Stimulated activated CD4-positive, alpha-beta T cell treated with anti-CD3 and anti-CD28 coated beads, Interleukin-15, amount 100 ng/mL, for 48 hours (primary cell): Measurements from ENCODE around the gene WTIP.
"Not testable (repeated sequence)": the region's sequence is repeated elsewhere in the genome, so short reads cannot be mapped to it uniquely, and the experiment has no call there.

Experiments used
- DNase-seq, 2 donors: peaks; one replicate each; pipeline ENCODE4 v3.0.0-alpha.2; 2020; ENCODE audit warnings: low read depth in 2 of 2

WTIP gene

DNA sequence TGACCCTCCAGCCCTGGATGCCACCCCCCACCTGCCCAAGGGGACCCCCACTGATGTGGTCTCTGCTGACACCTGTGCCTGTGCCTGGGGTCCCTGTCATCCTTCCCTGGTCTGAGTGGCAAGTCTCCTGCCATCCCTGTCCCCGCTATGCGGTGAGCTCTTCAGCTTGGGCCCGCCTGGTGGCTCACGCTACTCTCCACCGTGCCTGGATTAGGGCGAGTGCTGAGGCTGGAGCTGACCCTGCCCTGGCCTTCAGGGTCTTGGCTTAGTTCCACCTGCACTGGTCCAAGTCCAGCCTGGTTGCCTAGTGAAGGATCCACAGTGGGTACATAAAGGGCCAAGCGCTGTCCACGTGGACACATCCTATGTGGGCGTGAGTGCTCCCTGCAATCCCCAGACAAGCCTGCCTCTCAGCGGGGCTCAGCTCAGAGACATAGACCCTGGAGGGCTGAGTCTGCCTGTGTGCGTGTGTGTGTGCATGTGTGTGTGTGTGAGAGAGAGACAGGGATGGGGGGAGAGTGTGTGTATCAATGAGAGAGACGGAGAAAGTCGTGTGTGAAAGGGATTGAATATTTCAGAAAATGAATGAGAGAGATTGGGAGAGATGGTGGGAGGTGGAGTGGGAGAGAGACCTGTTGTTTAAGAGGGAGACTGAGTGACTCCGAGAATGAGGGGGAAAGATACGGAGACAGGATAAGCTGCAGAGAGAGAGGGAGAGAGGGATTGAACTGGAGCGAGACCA is 22.1 kb downstream of the WTIP start:
- DNase-seq: no peak

DNA sequence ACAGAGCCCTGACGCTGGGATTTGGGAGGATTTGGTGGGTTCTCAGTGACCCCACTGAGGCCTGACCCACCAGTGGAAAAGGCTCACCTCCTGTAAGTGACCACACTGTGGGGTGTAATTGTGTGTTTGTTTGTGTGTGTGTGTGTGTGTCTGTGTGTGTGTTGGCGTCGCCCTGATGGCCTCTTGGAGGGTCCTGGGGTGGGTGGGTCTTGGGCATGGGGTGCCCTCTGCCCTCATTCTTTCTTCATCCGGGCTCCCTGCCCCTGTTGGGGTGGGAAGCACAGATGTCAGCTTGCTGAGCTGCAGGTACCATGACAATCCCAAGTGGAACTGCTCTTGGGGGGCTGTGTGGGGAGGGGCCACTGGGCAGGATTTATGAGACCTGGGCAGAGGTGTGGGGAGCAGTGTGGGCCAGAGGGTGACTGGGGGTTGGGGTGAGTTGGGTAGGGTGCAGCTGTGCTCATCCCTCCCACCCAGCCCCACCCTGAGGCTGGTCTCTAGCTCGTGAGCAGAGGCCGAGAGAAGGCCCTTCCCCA is 22.8 kb downstream of the WTIP start:
- no peak for DNase-seq

GRCh38 chr19:34504809-34505291 is 23.3 kb downstream of the WTIP start:
- DNase-seq: no peak

DNA sequence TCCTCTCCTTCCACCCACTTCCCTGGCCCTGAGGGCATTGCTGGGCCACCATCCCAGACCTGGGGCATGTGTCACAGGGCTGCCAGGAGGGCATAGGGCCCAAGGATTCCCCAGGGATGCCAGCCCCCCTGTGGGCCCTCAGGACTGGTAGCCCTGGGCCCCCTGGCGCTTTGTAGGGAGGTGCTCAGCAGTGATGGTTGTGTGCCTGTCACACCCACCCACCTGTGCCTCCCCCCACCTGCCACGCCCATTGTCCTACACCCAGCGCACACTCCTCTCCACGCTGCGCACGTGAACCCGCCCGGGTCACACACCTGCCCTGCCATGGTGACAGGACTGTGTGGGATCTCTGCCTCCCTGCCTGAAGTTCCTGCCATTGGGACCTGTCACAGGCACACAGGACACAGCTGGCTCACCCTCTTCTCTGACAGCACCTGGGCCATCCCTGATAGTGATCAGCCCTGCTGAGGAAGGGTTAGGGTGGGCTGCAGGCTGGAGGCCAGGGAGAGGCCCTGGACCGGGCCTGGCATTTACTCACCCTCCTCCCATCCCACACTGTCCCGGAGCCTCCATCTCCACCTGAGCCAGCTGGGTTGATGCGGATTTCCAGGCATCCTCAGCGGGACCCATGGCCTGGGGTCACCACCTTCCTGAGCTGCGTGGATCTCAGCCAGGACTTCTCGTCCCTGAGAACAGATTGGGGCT is 23.9 kb downstream of the WTIP start:
- DNase-seq: no peak

DNA sequence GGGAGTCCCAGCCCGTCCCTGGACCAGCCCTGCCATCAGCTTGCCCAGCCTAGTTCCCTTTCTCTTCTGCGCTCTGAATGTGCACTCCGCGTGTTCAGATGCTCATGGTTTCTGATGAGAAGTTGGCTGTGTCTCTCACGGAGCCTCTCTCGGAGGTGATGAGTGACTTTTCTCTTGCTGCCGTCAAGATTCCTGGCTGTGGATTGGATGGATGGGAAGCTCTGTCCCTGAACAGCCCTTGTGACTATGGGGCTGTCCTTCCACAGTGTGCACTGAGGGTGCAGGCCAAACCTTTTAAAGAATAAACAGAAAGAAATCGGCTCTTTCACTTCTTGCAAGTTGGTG is 24.4 kb downstream of the WTIP start:
- DNase-seq: no peak

DNA sequence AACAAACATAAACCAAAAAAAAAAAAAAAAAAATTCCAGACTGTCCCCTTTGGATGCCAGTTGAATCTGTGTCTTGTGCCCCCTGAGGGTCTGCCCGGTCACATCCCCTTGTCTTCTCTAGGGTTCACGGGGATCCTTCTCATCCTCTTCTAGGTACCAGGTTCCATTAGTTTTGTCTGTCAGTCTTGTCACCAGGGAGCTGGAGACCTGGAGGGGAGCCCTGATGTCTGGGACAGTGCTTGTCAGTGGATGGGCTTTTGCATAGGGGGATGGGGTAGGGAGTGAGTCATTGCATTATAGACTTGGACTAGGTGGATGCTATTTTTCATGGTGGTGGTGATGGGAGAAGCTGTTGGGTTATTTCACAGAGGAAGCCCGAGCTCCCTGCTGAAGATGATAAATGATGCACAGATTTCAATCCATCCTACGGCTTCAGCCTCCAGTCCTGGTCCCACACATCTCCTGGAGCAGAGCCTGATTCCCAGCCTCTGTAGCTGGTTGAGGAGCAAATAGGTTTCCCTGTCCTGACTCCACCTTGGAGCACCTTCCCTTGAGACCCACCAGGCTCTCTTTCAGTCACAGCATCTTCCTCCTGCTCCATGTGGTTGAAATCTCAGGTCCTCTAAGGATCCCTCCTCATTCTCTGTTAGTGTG is 26.0 kb downstream of the WTIP start:
- no peak for DNase-seq

DNA sequence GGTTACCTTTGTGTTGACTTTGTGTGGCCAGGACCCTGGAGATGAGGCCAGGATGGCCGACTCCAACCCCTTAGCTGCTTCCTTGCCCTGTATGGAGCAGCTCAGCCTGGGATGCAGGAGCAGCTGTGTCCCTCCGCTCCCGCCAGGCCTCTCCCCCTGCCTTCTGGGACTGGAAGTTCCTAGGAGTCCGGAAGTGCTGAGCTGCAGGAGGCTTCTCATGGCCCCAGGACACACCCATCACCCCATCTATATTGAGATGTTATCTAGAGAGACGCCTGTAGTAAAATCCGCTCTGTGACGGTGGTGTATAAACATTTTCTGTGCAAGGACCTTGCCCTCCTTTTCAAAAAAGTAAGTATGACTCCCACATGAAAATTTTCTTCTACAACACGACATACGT is 27.0 kb downstream of the WTIP start:
- no peak for DNase-seq

GRCh38 chr19:34510904-34511303 is 29.3 kb downstream of the WTIP start:
- DNase-seq: not testable (repeated sequence)

- no peak for DNase-seq
These were observed 30.8 kb downstream of the WTIP start for GRCh38 chr19:34512254-34512822.

DNA sequence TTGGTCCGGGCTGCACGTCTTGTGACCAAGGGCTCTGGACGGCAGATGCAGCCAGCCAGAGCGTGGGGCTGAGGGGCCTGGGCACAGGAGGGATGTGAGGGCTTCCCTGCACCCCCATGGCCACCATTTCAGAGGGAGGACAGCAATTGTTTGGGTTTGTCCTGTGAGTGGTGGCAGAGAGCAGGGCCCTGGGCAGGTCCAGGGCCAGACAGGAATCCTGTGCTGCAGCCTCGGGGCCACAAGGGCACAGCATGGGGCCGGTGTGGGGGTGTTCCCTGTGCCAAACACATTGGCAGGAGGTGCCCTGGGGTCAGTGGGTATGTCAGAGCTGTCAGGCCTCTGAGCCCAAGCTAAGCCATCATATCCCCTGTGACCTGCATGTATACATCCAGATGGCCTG is 32.2 kb downstream of the WTIP start:
- no peak for DNase-seq

DNA sequence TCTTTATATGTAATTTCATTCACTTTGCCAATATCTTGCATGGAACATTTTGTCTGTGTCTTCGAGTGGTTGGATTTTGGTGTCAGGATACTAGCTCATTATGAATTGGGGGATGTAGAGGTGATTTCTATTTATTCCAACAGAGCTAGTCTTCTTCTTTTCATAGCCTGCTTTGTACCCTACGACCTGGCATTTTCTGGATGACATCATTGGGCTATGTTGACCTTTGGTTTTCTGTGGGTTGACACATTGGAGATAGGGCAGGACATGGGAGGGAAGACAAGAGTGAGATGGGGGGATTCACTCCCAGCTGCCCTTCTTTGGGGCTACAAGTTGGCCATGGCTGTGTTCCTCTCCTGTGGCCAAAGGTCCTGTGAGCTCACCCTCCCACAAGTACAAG is 38.0 kb downstream of the WTIP start:
- no peak for DNase-seq

GRCh38 chr19:34523408-34523807 is 41.9 kb downstream of the WTIP start:
- DNase-seq: no peak

DNA sequence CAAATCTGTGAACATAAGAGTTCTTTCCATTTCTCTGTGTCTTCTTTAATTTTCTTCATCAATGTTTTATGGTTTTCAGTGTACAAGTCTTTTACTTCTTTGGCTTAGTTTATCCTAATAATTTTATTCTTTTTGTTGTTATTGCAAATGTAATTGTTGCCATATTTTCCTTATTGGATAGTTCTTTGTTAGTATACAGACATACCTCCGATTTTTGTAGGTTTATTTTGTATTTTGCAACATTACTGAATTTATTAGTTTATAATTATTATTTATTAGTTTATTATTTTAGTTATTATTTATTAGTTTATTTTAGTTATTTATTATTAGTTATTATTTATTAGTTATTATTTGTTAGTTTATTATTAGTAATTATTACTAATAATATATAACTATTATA is 43.4 kb downstream of the WTIP start:
- DNase-seq: no peak

- DNase-seq: no peak
These were observed 52.6 kb downstream of the WTIP start for GRCh38 chr19:34534206-34534605.

- no peak for DNase-seq
These were observed 57.8 kb downstream of the WTIP start for GRCh38 chr19:34539396-34539795.

- DNase-seq: no peak
These were observed 59.4 kb downstream of the WTIP start for GRCh38 chr19:34540811-34541557.

DNA sequence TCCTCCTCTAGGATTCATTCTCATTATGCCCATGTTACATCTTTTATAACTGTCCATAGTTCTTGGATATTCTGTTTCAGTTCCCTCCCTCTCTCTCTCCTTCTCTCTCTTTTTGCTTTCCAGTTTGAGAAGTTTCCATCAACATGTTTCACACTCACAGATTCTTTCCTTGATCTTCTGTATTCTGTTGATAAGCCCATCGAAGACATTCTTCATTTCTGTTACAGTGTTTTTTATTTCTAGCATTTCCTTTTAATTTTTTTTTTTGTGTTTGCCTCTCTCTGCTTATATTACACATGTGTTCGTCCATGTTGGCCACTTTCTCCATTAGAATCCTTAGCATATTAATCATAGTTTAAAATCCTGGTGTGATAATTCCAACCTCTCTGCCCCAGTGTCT is 68.3 kb downstream of the WTIP start:
- no peak for DNase-seq

DNA sequence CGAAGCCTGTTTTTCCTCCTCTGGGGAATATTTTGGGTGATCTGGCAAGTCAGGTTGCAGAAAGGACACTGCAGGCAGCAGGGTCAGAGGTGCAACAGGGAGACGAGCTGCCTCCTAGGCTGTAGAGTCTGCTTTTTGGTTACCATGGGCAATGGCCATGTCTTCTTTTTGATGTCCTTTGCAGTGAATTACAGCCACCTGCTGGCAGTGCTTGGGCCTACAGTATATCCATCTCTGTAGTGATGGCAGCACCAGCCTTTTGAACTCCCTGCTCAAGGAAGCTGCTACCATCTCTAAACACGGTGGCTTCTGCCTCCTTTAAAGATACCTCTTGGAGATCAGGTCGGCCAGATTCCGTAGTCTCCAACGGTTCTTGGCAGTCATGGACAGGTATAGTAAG is 73.9 kb downstream of the WTIP start:
- no peak for DNase-seq

GRCh38 chr19:34556488-34556887 is 74.9 kb downstream of the WTIP start:
- DNase-seq: no peak

DNA sequence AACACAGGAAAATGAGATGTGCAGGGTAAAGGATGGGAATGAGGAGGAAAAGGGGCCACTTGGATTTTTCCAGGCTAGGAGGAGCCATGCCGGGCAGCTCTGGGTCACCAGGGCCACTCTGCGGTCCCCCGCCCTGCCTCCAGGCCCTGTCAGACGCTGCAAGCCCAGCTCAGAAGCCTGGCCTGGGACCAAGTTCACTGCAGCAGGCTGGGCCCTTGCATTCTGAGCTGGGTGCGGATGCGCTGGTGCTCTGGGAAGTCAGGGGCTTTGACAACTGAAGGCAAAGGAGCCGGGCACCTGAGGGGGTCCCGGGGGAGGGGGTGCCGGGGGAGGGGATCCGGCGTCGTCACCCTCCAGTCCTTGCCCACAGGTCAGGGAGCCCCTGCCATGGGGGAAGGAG is 77.5 kb downstream of the WTIP start:
- DNase-seq: no peak

GRCh38 chr19:34560229-34560628 is 78.7 kb downstream of the WTIP start:
- no peak for DNase-seq
